K562 (cell line): ENCODE results near the gene GNA14.

ENCODE experiments used
- C11orf30 ChIP-seq: fragments of 450-650 bp; IDR thresholded peaks from 2 replicates; pipeline ENCODE4 v1.6.1; 2016; ENCODE audit warnings: low read depth, mild to moderate bottlenecking
- CTBP1 ChIP-seq: fragments of 450-650 bp; IDR thresholded peaks from 2 replicates; pipeline ENCODE4 v1.6.1; 2016; ENCODE audit warnings: borderline replicate concordance
- CTCF ChIP-seq, 3 experiments: IDR thresholded peaks in 2 of 3; conservative IDR thresholded peaks in 1 of 3; 2 replicates each; pipeline ENCODE4 v1.5.1; 2011 to 2012; ENCODE audit warnings: low read length in 3 of 3, mild to moderate bottlenecking in 3 of 3, control low read depth in 2 of 3, improper control_type of control experiment in 1 of 3, inconsistent platforms in 1 of 3, low read depth in 1 of 3, mixed read lengths in 1 of 3, moderate library complexity in 1 of 3; ENCODE audit not compliant: insufficient read depth in 2 of 3
- EZH2 ChIP-seq: IDR thresholded peaks from 2 replicates; pipeline ENCODE4 v1.6.1; 2012; ENCODE audit warnings: low read depth, mild to moderate bottlenecking, inconsistent platforms, low read length, borderline replicate concordance
- JUND ChIP-seq, 2 experiments: IDR thresholded peaks; 2 replicates in 1 of 2; 3 replicates in 1 of 2; pipeline ENCODE4 v1.6.1; 2011; ENCODE audit warnings: borderline replicate concordance in 2 of 2, low read depth in 2 of 2, low read length in 2 of 2, improper control_type of control experiment in 1 of 2, missing biosample characterization in 1 of 2, missing genetic modification characterization in 1 of 2, missing genetic modification reagents in 1 of 2
- MAZ ChIP-seq, 2 experiments: fragments of 450-650 bp in 1 of 2; sonication (generic) in 1 of 2; formaldehyde crosslinking; IDR thresholded peaks in 1 of 2; conservative IDR thresholded peaks in 1 of 2; 2 replicates each; pipeline versions ENCODE4 v1.4.0 to v1.5.0; 2020; ENCODE audit warnings: mild to moderate bottlenecking in 1 of 2, missing genetic modification reagents in 1 of 2
- POLR2A ChIP-seq: fragments of 450-650 bp; conservative IDR thresholded peaks from 2 replicates; pipeline ENCODE4 v1.6.1; 2016
- REST ChIP-seq, 2 experiments: fragments of 450-650 bp; formaldehyde crosslinking in 1 of 2; IDR thresholded peaks; 2 replicates each; pipeline versions ENCODE4 v1.4.0 to v1.6.1; 2014 to 2020; ENCODE audit warnings: mild to moderate bottlenecking in 2 of 2, borderline replicate concordance in 1 of 2, low read depth in 1 of 2
- ZNF398 ChIP-seq: fragments of 250-450 bp; sonication (Bioruptor Pico); IDR thresholded peaks from 2 replicates; pipeline ENCODE4 v1.8.0; 2021; ENCODE audit warnings: moderate library complexity, mild to moderate bottlenecking, inconsistent platforms
- ZNF511 ChIP-seq: sonication (generic); formaldehyde crosslinking; IDR thresholded peaks from 2 replicates; pipeline ENCODE4 v1.8.0; 2022; ENCODE audit warnings: mild to moderate bottlenecking, missing genetic modification reagents

- TF ChIP-seq ZNF511 (CRISPR knock-in tag) (no peak), ZNF398 (CRISPR knock-in tag) (no peak), JUND (IDR thresholded peaks at IDR 0.05; ENCODE audit: borderline replicate concordance, low read depth, low read length) (no peak), JUND (tag; IDR thresholded peaks at IDR 0.05; ENCODE audit: borderline replicate concordance, low read depth, low read length) (no peak), CTBP1 (no peak), REST (IDR thresholded peaks at IDR 0.05; ENCODE audit: borderline replicate concordance) (no peak), REST (CRISPR knock-in tag; IDR thresholded peaks at IDR 0.05; ENCODE audit: low read depth) (no peak), CTCF (IDR thresholded peaks at IDR 0.05 in 2 of 3, conservative IDR thresholded peaks at IDR 0.05 in 1 of 3; ENCODE audit: insufficient read depth in 2 of 3, low read depth in 1 of 3, low read length in 3 of 3) (no peak), C11orf30 (no peak), EZH2 (no peak), MAZ (CRISPR knock-in tag; conservative IDR thresholded peaks at IDR 0.05 in 1 of 2, IDR thresholded peaks at IDR 0.05 in 1 of 2) (no peak), POLR2A (no peak)
Measured at GRCh38 chr9:77597057-77597456, 51.1 kb downstream of the GNA14 start.
